SH-SY5Y (cell line): Measurements from ENCODE around the gene NCLN.

Source experiments
- GATA2 ChIP-seq: IDR thresholded peaks from 2 replicates; pipeline ENCODE4 v1.6.1; 2011; ENCODE audit warnings: mild to moderate bottlenecking, low read depth, low read length
- GATA3 ChIP-seq: IDR thresholded peaks from 2 replicates; pipeline ENCODE4 v1.6.1; 2011; ENCODE audit warnings: low read depth, mild to moderate bottlenecking, low read length, moderate library complexity

DNA sequence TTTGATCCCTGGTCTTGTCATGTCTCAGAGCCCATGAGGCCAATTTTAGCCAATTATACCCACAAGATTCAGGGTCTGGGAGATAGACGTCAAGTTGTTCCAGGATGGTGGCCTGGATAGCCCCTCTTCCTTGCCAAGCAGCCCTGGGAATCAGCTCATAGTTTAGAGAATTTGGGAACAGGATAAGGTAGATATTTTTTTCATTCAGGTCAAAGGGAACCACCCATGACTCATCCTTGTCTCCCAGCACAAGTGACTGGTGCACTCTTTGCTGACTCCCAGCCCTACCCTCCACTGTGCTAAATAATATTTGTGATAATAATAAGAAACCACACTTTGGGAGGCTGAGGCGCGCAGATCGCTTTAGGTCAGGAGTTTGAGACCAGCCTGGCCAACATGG, 24.3 kb upstream of the NCLN start:
- TF ChIP-seq GATA2, result no peak
- TF ChIP-seq GATA3, result no peak
